ENCODE data around the gene TREM2. TPM values are rescaled to one million over a fixed set of nuclear protein-coding genes. Genes with fewer than 3 reads are reported as not detected.

TREM2 gene
- total RNA-seq, 1 donor from 2014 or later = 0.52 TPM

GRCh38 chr6:41171908-41172307 lies 9.0 kb upstream of the TREM2 start:
- H3K9ac ChIP-seq (ENCODE audit: low read depth in 1 of 3, low read length in 3 of 3) = no peak overlapping the region
- H3K9me3 ChIP-seq (ENCODE audit: control insufficient read depth in 3 of 3, low read length in 3 of 3) = no peaks in the 10 kb centered on the region
- H3K4me3 ChIP-seq (ENCODE audit: low read length in 3 of 3) = no peak overlapping the region
- H3K27me3 ChIP-seq (ENCODE audit: control insufficient read depth in 3 of 3, insufficient read depth in 3 of 3, low read length in 3 of 3) = no peaks in the 10 kb centered on the region
- no peaks in the 10 kb centered on the region for H3K4me1 ChIP-seq (ENCODE audit: control insufficient read depth in 3 of 3, insufficient read depth in 3 of 3, low read length in 3 of 3)
- no peak overlapping the region for H3K27ac ChIP-seq (ENCODE audit: low read depth, low read length)
- no peaks in the 10 kb centered on the region for H3K36me3 ChIP-seq (ENCODE audit: control insufficient read depth in 3 of 3, insufficient read depth in 3 of 3, low read length in 3 of 3)

- Histone ChIP-seq H3K4me1 (ENCODE audit: control insufficient read depth in 3 of 3, insufficient read depth in 3 of 3, low read length in 3 of 3) (no peaks in the 10 kb centered on the region), H3K27me3 (ENCODE audit: control insufficient read depth in 3 of 3, insufficient read depth in 3 of 3, low read length in 3 of 3) (no peaks in the 10 kb centered on the region), H3K9ac (ENCODE audit: low read depth in 1 of 3, low read length in 3 of 3) (no peak overlapping the region), H3K4me3 (ENCODE audit: low read length in 3 of 3) (no peak overlapping the region), H3K27ac (ENCODE audit: low read depth, low read length) (no peak overlapping the region), H3K9me3 (ENCODE audit: control insufficient read depth in 3 of 3, low read length in 3 of 3) (no peaks in the 10 kb centered on the region), H3K36me3 (ENCODE audit: control insufficient read depth in 3 of 3, insufficient read depth in 3 of 3, low read length in 3 of 3) (no peaks in the 10 kb centered on the region)
These were observed 7.7 kb upstream of the TREM2 start for GRCh38 chr6:41170547-41171160.

DNA sequence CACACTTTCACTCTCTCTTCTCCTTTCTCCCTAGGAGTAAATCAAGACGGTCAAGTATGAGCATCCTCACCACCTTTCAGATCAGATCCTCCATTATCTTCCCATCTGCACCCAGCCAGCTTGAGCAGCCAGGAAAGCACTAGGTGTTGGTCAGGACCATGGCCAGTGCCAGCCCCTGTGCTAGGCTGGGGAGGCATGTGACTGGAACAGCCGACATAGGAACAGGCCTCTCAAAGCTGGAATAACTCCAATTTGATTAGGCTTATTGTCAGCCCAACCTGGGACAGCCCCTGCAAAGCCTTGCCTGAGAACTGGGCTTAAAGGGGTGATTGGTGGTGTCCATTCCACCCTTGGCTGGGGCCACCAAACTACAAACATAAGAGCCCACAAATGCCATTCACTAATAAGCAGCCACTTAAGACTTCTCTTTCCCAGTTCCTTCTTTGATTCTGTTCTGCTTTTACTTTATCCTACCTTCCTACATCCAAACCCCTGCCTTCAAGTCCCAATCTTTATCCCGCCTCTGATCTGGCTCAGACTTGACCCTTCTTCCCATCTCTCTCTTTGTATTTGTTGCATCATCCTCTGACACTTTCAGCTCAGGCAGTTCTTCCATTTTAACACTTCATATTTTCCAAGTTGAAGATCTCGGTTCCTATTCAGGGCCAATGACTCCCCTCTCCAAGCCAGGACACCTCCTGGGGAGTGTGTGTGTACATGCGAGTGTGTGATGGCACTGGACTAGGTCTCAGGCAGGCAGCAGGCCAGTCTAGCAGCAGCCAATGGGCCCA lies 4.5 kb upstream of the TREM2 start:
- H3K9me3 ChIP-seq (ENCODE audit: control insufficient read depth in 3 of 3, low read length in 3 of 3) = no peaks in the 10 kb centered on the region
- H3K27ac ChIP-seq (ENCODE audit: low read depth, low read length) = no peak overlapping the region
- no peaks in the 10 kb centered on the region for H3K36me3 ChIP-seq (ENCODE audit: control insufficient read depth in 3 of 3, insufficient read depth in 3 of 3, low read length in 3 of 3)
- no peaks in the 10 kb centered on the region for H3K27me3 ChIP-seq (ENCODE audit: control insufficient read depth in 3 of 3, insufficient read depth in 3 of 3, low read length in 3 of 3)
- no peak overlapping the region for H3K9ac ChIP-seq (ENCODE audit: low read depth in 1 of 3, low read length in 3 of 3)
- H3K4me1 ChIP-seq (ENCODE audit: control insufficient read depth in 3 of 3, insufficient read depth in 3 of 3, low read length in 3 of 3) = no peaks in the 10 kb centered on the region
- H3K4me3 ChIP-seq (ENCODE audit: low read length in 3 of 3) = no peak overlapping the region

DNA sequence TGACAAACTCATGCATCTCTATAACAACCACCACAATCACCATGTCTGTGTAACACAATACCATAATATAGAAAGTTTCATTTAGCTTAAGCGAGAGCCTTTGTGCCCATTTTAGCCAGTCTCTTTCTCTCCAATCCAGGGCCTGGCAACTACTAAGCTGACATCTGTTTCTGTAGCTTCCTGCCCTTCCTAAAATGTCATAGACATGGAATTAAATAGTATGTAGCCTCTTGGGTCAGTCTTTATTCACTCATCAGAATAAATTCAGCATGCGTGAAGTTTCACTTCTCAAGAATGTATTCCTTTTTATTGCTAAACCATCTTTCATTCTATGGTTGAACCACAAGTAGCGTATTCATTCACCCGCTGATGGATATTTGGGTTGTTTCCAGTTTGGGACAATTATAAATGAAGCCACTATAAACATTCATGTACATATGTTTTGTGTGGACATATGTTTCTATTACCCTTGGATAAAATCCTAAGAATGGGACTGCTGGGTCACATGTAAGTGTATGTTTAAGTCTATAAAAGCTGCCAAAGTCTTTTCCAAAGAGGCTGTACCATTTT lies 1.7 kb upstream of the TREM2 start:
- Histone ChIP-seq H3K9ac (ENCODE audit: low read depth in 1 of 3, low read length in 3 of 3) (no peak overlapping the region), H3K4me3 (ENCODE audit: low read length in 3 of 3) (no peak overlapping the region), H3K9me3 (ENCODE audit: control insufficient read depth in 3 of 3, low read length in 3 of 3) (no peaks in the 10 kb centered on the region), H3K27me3 (ENCODE audit: control insufficient read depth in 3 of 3, insufficient read depth in 3 of 3, low read length in 3 of 3) (peaks cover 0 to 8% (median 3%) of the 10 kb centered on the region in 3 donors), H3K27ac (ENCODE audit: low read depth, low read length) (no peak overlapping the region), H3K4me1 (ENCODE audit: control insufficient read depth in 3 of 3, insufficient read depth in 3 of 3, low read length in 3 of 3) (no peaks in the 10 kb centered on the region), H3K36me3 (ENCODE audit: control insufficient read depth in 3 of 3, insufficient read depth in 3 of 3, low read length in 3 of 3) (no peaks in the 10 kb centered on the region)

DNA sequence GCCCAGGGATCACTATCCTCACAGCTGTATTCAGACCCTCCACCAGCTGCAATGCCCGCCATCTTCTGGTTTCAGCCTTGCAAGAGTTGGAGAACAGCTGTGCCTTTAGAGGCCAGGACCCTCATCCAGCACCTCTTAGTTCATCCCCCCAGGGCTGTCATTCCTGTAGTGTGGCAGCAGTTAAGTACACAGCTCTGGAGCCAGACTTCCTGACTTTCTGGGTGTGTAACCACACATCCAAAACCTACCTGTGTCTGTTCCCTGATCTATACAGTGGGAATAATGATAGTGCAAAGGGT lies 452 bp upstream of the TREM2 start:
- H3K9me3 ChIP-seq (ENCODE audit: control insufficient read depth in 3 of 3, low read length in 3 of 3) = no peaks in the 10 kb centered on the region
- no peaks in the 10 kb centered on the region for H3K36me3 ChIP-seq (ENCODE audit: control insufficient read depth in 3 of 3, insufficient read depth in 3 of 3, low read length in 3 of 3)

DNA sequence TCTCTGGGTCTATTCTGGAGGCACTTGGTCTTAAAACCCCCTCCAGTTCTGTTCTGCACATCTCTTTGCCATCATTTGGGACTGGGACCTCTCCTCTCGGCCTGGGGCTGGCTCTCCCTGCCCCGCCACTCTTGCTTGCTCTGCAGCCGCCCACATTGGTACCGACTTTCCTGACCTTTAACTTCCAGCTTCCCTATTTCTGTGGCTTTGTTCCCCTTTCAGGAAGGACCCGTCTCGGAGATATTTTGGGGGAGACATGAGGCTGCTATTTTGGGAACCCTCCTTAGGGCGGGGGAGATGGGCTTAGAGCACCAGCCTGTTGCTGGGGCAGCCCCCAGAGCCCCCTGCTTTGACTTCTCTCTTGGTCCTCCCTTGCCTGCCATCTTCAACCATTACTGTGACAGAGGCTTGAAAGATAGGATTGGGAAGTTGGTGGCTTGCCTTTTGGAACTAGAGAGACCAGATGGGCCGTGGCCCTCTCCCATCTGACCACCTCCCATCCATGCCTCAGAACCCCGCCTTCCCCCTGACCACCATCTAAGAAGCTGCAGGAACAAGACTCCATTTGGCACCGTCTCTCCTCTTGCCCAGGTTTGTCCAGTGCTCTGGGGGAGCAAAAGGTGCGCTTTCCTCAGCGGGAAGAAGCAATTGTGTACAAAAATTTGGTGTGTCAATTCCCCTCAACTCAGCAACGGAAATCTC lies 914 bp downstream of the TREM2 start:
- Histone ChIP-seq H3K9ac (ENCODE audit: low read depth in 1 of 3, low read length in 3 of 3) (no peak overlapping the region), H3K27ac (ENCODE audit: low read depth, low read length) (no peak overlapping the region), H3K36me3 (ENCODE audit: control insufficient read depth in 3 of 3, insufficient read depth in 3 of 3, low read length in 3 of 3) (no peaks in the 10 kb centered on the region), H3K4me1 (ENCODE audit: control insufficient read depth in 3 of 3, insufficient read depth in 3 of 3, low read length in 3 of 3) (no peaks in the 10 kb centered on the region), H3K9me3 (ENCODE audit: control insufficient read depth in 3 of 3, low read length in 3 of 3) (no peaks in the 10 kb centered on the region), H3K4me3 (ENCODE audit: low read length in 3 of 3) (no peak overlapping the region), H3K27me3 (ENCODE audit: control insufficient read depth in 3 of 3, insufficient read depth in 3 of 3, low read length in 3 of 3) (peaks cover under 1 to 23% (median 3%) of the 10 kb centered on the region in 3 donors)

More for the DNA sequence above, 452 bp upstream of the TREM2 start:
- Histone ChIP-seq H3K4me1 (ENCODE audit: control insufficient read depth in 3 of 3, insufficient read depth in 3 of 3, low read length in 3 of 3) (no peaks in the 10 kb centered on the region), H3K9ac (ENCODE audit: low read depth in 1 of 3, low read length in 3 of 3) (no peak overlapping the region), H3K4me3 (ENCODE audit: low read length in 3 of 3) (no peak overlapping the region), H3K27ac (ENCODE audit: low read depth, low read length) (no peak overlapping the region), H3K27me3 (ENCODE audit: control insufficient read depth in 3 of 3, insufficient read depth in 3 of 3, low read length in 3 of 3) (peaks cover 0 to 17% (median 3%) of the 10 kb centered on the region in 3 donors)

- no peaks in the 10 kb centered on the region for H3K36me3 ChIP-seq (ENCODE audit: control insufficient read depth in 3 of 3, insufficient read depth in 3 of 3, low read length in 3 of 3)
- H3K9ac ChIP-seq (ENCODE audit: low read depth in 1 of 3, low read length in 3 of 3) = no peak overlapping the region
- peaks cover 3 to 23% (median 5%) of the 10 kb centered on the region in 3 donors for H3K27me3 ChIP-seq (ENCODE audit: control insufficient read depth in 3 of 3, insufficient read depth in 3 of 3, low read length in 3 of 3)
- no peaks in the 10 kb centered on the region for H3K9me3 ChIP-seq (ENCODE audit: control insufficient read depth in 3 of 3, low read length in 3 of 3)
- H3K27ac ChIP-seq (ENCODE audit: low read depth, low read length) = no peak overlapping the region
- no peak overlapping the region for H3K4me3 ChIP-seq (ENCODE audit: low read length in 3 of 3)
- H3K4me1 ChIP-seq (ENCODE audit: control insufficient read depth in 3 of 3, insufficient read depth in 3 of 3, low read length in 3 of 3) = no peaks in the 10 kb centered on the region
These were observed 1.5 kb downstream of the TREM2 start for GRCh38 chr6:41161380-41161779.

DNA sequence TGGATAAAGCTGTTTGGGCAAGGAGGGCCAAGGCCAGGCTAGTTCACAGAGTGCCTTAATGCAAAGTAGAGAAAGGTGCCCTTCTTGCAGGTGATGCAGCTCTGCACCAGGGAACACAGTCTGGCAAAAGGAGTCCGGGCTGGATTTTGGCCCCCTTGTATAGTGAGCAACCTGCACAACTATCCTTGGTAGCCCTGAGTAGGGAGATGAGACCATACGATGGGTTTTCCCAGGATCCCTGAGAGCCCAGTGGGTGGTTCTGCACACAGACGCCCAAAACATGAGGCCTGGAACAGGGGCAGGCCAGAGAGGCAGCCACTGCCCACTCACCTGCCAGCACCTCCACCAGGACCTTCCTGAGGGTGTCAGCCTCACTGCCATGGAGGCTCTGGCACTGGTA lies 2.0 kb downstream of the TREM2 start:
- no peak overlapping the region for H3K9ac ChIP-seq (ENCODE audit: low read depth in 1 of 3, low read length in 3 of 3)
- H3K9me3 ChIP-seq (ENCODE audit: control insufficient read depth in 3 of 3, low read length in 3 of 3) = no peaks in the 10 kb centered on the region
- H3K36me3 ChIP-seq (ENCODE audit: control insufficient read depth in 3 of 3, insufficient read depth in 3 of 3, low read length in 3 of 3) = no peaks in the 10 kb centered on the region
- no peak overlapping the region for H3K27ac ChIP-seq (ENCODE audit: low read depth, low read length)
- peaks cover 3 to 23% (median 5%) of the 10 kb centered on the region in 3 donors for H3K27me3 ChIP-seq (ENCODE audit: control insufficient read depth in 3 of 3, insufficient read depth in 3 of 3, low read length in 3 of 3)
- H3K4me3 ChIP-seq (ENCODE audit: low read length in 3 of 3) = no peak overlapping the region
- H3K4me1 ChIP-seq (ENCODE audit: control insufficient read depth in 3 of 3, insufficient read depth in 3 of 3, low read length in 3 of 3) = no peaks in the 10 kb centered on the region

- H3K27ac ChIP-seq (ENCODE audit: low read depth, low read length) = no peak overlapping the region
- peaks cover 3 to 23% (median 5%) of the 10 kb centered on the region in 3 donors for H3K27me3 ChIP-seq (ENCODE audit: control insufficient read depth in 3 of 3, insufficient read depth in 3 of 3, low read length in 3 of 3)
These were observed 3.4 kb downstream of the TREM2 start for GRCh38 chr6:41159415-41160082.

More at GRCh38 chr6:41159415-41160082, 3.4 kb downstream of the TREM2 start:
- no peaks in the 10 kb centered on the region for H3K9me3 ChIP-seq (ENCODE audit: control insufficient read depth in 3 of 3, low read length in 3 of 3)
- H3K4me3 ChIP-seq (ENCODE audit: low read length in 3 of 3) = no peak overlapping the region
- no peaks in the 10 kb centered on the region for H3K4me1 ChIP-seq (ENCODE audit: control insufficient read depth in 3 of 3, insufficient read depth in 3 of 3, low read length in 3 of 3)
- no peak overlapping the region for H3K9ac ChIP-seq (ENCODE audit: low read depth in 1 of 3, low read length in 3 of 3)
- H3K36me3 ChIP-seq (ENCODE audit: control insufficient read depth in 3 of 3, insufficient read depth in 3 of 3, low read length in 3 of 3) = no peaks in the 10 kb centered on the region

Data from skeletal muscle tissue (tissue), 4 donors.